K562 (cell line): Measurements from ENCODE around the gene PALLD. TPM values are rescaled to one million over a fixed set of nuclear protein-coding genes. Genes with fewer than 3 reads are reported as not detected.

Experiments
- SMARCC2 ChIP-seq: fragments of 450-650 bp; IDR thresholded peaks from 2 replicates; pipeline ENCODE4 v1.6.1; 2017; ENCODE audit warnings: antibody characterized with exemption, moderate library complexity, mild to moderate bottlenecking, low read depth
- polyA plus RNA-seq, 8 experiments: library from polyadenylated mRNA; depleted of rRNA in 4 of 8; stranded (reverse) in 5 of 8; unstranded in 3 of 8; fragments of >200 nt; fragmentation: Nextera tagmentation in 2 of 8; fragmentation: Illumina TruSeq in 1 of 8; extraction: Ambion mirVana in 2 of 8; extraction: Trizol in 1 of 8; gene quantifications; 2 replicates each; pipeline versions ENCODE4 v1.2.1 to v1.2.3, GENCODE V29; 2011 to 2014; ENCODE audit warnings: inconsistent platforms in 1 of 8, missing spikeins in 1 of 8
- total RNA-seq, 7 experiments: library from RNA; depleted of rRNA in 6 of 7; stranded (reverse); fragments of >200 nt in 6 of 7; fragmentation: Illumina TruSeq in 2 of 7; extraction: Trizol in 2 of 7; gene quantifications; 2 replicates each; pipeline versions ENCODE4 v1.2.1 to v1.2.3, GENCODE V29; 2011 to 2021; ENCODE audit warnings: low replicate concordance in 1 of 7
- TF ChIP-seq, protein P1 (sequence below), 2 experiments: fragments of 450-650 bp; conservative IDR thresholded peaks; 2 replicates each; pipeline ENCODE4 v1.6.1; 2017; ENCODE audit warnings: mild to moderate bottlenecking in 2 of 2, moderate library complexity in 2 of 2
- TF ChIP-seq, protein P2 (sequence below), 2 experiments: fragments of 450-650 bp; formaldehyde crosslinking in 1 of 2; IDR thresholded peaks; 2 replicates each; pipeline versions ENCODE4 v1.4.0 to v1.6.1; 2014 to 2020; ENCODE audit warnings: mild to moderate bottlenecking in 2 of 2, borderline replicate concordance in 1 of 2, low read depth in 1 of 2

The PALLD gene
- total and polyA plus RNA-seq, 9 of the 15 experiments (the other 6 are each of a cell fraction or from before 2014, with no cell fraction given) = 0.01 to 0.35 (median 0.06) TPM; not detected in 3

DNA sequence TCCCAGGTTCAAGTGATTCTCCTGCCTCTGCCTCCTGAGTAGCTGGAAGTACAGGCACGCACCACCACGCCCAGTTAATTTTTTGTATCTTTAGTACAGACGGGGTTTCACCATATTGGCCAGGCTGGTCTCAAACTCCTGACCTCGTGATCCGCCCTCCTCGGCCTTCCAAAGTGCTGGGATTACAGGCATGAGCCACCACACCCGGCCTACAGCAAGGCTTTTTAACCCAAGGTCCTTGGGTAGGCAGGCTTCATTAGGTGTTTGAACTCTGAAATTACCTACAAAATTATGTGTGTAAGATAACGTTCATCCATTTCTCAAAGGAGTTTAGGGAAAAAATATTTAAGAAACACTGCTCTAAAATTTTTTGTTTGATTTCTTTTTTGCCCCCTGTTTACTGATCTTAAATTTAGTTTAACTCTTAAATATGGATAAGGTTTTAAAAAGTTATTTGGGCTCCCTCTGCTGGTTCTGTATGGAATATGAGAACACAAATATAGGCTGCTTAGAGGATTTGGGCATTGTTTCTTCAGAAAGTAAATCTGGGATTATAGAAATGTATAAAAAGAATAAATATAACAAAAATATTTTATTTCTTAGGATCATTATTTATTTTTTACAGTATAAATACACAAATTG, 420.4 kb downstream of the PALLD start (continued):
- TF ChIP-seq, protein P1, sequence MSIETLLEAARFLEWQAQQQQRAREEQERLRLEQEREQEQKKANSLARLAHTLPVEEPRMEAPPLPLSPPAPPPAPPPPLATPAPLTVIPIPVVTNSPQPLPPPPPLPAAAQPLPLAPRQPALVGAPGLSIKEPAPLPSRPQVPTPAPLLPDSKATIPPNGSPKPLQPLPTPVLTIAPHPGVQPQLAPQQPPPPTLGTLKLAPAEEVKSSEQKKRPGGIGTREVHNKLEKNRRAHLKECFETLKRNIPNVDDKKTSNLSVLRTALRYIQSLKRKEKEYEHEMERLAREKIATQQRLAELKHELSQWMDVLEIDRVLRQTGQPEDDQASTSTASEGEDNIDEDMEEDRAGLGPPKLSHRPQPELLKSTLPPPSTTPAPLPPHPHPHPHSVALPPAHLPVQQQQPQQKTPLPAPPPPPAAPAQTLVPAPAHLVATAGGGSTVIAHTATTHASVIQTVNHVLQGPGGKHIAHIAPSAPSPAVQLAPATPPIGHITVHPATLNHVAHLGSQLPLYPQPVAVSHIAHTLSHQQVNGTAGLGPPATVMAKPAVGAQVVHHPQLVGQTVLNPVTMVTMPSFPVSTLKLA (conservative IDR thresholded peaks at IDR 0.05) = no peak
- TF ChIP-seq, protein P2, sequence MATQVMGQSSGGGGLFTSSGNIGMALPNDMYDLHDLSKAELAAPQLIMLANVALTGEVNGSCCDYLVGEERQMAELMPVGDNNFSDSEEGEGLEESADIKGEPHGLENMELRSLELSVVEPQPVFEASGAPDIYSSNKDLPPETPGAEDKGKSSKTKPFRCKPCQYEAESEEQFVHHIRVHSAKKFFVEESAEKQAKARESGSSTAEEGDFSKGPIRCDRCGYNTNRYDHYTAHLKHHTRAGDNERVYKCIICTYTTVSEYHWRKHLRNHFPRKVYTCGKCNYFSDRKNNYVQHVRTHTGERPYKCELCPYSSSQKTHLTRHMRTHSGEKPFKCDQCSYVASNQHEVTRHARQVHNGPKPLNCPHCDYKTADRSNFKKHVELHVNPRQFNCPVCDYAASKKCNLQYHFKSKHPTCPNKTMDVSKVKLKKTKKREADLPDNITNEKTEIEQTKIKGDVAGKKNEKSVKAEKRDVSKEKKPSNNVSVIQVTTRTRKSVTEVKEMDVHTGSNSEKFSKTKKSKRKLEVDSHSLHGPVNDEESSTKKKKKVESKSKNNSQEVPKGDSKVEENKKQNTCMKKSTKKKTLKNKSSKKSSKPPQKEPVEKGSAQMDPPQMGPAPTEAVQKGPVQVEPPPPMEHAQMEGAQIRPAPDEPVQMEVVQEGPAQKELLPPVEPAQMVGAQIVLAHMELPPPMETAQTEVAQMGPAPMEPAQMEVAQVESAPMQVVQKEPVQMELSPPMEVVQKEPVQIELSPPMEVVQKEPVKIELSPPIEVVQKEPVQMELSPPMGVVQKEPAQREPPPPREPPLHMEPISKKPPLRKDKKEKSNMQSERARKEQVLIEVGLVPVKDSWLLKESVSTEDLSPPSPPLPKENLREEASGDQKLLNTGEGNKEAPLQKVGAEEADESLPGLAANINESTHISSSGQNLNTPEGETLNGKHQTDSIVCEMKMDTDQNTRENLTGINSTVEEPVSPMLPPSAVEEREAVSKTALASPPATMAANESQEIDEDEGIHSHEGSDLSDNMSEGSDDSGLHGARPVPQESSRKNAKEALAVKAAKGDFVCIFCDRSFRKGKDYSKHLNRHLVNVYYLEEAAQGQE (IDR thresholded peaks at IDR 0.05; ENCODE audit: borderline replicate concordance) = peak; percentile 39; the same call in 1 of the 2 replicates
- TF ChIP-seq, protein P2 (CRISPR knock-in tag; IDR thresholded peaks at IDR 0.05; ENCODE audit: low read depth) = no peak
- no peak for TF ChIP-seq SMARCC2
